SH-SY5Y (cell line): Measurements from ENCODE around the gene GRPEL1.

Source experiments
- GATA2 ChIP-seq: IDR thresholded peaks from 2 replicates; pipeline ENCODE4 v1.6.1; 2011; ENCODE audit warnings: mild to moderate bottlenecking, low read depth, low read length
- GATA3 ChIP-seq: IDR thresholded peaks from 2 replicates; pipeline ENCODE4 v1.6.1; 2011; ENCODE audit warnings: low read depth, mild to moderate bottlenecking, low read length, moderate library complexity

DNA sequence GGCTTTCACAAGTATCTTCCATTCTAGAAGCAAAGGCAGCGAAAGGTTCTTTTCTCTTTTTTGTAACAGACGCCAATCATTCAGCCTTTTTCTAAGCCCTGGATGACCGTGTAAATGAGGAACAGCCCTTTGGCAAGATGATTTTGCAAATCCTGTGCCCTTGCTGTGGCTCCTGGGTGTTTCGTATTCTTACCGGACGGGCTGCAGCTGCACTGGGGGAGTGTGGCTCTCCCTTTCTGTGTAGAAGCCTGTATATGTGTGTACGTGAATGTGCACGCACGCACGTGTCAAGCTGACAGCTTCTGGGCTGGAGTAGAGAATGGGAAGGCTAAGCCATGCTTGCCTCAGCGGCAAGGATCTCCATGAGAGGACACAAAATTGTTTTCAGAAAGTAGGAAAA is 8.2 kb downstream of the GRPEL1 start:
- no peak for TF ChIP-seq GATA2
- no peak for TF ChIP-seq GATA3
